Measurements from ENCODE around the gene YTHDF1.

DNA sequence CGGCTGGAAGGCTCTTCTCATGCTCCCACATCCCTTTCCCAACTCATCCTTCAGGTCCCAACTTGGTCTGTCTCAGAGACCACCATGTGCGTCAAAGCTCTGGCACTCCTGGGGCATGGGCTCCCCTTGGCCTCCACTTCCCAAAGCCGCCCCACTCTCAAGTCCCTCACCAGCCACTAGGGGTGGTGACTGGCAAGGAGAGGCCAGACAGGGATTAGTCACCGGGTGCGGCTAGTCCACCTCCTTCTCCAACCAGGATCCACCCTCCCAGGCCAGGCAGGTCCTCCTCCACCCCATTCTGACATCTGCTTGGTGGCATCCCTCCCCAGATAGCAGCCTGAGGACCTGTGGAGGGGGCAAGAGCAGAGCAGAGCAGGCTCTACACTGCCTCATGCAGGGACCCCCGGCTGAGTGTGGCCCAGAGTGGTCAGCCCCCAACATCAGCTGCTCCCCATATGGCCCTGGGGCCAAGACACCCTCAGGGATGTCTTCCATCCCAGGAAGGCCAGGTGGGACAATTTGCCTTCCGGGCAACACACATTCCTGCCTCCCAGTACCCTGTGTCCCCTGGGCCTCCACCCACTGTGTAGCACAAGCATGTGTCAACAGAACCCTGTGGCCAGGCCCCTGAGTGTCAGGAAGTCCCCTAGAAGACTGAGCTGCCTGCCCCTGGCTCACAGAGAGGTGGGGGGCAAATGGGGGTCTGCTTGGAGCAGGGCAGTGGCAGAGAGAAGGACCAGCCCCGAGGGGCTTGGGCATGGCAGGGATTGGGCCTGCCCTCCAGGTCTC is 29.2 kb downstream of the YTHDF1 start:
- no peak for TF ChIP-seq POLR2A (IDR thresholded peaks at IDR 0.05)
- TF ChIP-seq, protein P1, sequence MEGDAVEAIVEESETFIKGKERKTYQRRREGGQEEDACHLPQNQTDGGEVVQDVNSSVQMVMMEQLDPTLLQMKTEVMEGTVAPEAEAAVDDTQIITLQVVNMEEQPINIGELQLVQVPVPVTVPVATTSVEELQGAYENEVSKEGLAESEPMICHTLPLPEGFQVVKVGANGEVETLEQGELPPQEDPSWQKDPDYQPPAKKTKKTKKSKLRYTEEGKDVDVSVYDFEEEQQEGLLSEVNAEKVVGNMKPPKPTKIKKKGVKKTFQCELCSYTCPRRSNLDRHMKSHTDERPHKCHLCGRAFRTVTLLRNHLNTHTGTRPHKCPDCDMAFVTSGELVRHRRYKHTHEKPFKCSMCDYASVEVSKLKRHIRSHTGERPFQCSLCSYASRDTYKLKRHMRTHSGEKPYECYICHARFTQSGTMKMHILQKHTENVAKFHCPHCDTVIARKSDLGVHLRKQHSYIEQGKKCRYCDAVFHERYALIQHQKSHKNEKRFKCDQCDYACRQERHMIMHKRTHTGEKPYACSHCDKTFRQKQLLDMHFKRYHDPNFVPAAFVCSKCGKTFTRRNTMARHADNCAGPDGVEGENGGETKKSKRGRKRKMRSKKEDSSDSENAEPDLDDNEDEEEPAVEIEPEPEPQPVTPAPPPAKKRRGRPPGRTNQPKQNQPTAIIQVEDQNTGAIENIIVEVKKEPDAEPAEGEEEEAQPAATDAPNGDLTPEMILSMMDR (IDR thresholded peaks at IDR 0.05), result no peak
- TF ChIP-seq EP300 (IDR thresholded peaks at IDR 0.05), result no peak
- TF ChIP-seq POLR2AphosphoS5 (IDR thresholded peaks at IDR 0.05), result no peak

Measured in upper lobe of left lung (tissue), 4 donors.